H9 (cell line): ENCODE data around the gene CHRNB4. TPM values are rescaled to one million over a fixed set of nuclear protein-coding genes. Genes with fewer than 3 reads are reported as not detected.

Experiments used
- DNase-seq: peaks from one replicate; pipeline ENCODE4 v3.0.0-alpha.2; 2017
- H2AFZ ChIP-seq: one replicate; pipeline ENCODE4 v1.6.1; 2013; ENCODE audit warnings: mild to moderate bottlenecking, low read length, control low read depth, moderate library complexity
- H2AK5ac ChIP-seq: 2 replicates; pipeline ENCODE4 v1.6.1; 2013; ENCODE audit warnings: low read length, control low read depth, mixed read lengths; ENCODE audit not compliant: insufficient read length
- H2BK120ac ChIP-seq: one replicate; pipeline ENCODE4 v1.6.1; 2013; ENCODE audit warnings: low read depth, mild to moderate bottlenecking, low read length, control low read depth, inconsistent platforms; ENCODE audit not compliant: poor library complexity, severe bottlenecking
- H2BK12ac ChIP-seq: 2 replicates; pipeline ENCODE4 v1.6.1; 2013; ENCODE audit warnings: low read length, control low read depth, mixed read lengths, low read depth; ENCODE audit not compliant: insufficient read length
- H2BK15ac ChIP-seq: 2 replicates; pipeline ENCODE4 v1.6.1; 2013; ENCODE audit warnings: low read depth, low read length, control low read depth
- H2BK20ac ChIP-seq: one replicate; pipeline ENCODE4 v1.6.1; 2013; ENCODE audit warnings: low read depth, mild to moderate bottlenecking, low read length, control low read depth, inconsistent platforms; ENCODE audit not compliant: poor library complexity, severe bottlenecking
- H2BK5ac ChIP-seq: 2 replicates; pipeline ENCODE4 v1.6.1; 2013; ENCODE audit warnings: low read length, control low read depth, mixed read lengths; ENCODE audit not compliant: insufficient read length
- H3K14ac ChIP-seq: 2 replicates; pipeline ENCODE4 v1.6.1; 2013; ENCODE audit warnings: low read length, control low read depth; ENCODE audit not compliant: insufficient read depth
- H3K18ac ChIP-seq: 2 replicates; pipeline ENCODE4 v1.6.1; 2013; ENCODE audit warnings: low read depth, mild to moderate bottlenecking, mixed read lengths, low read length, control low read depth; ENCODE audit not compliant: insufficient read length
- H3K23ac ChIP-seq: 2 replicates; pipeline ENCODE4 v1.6.1; 2013; ENCODE audit warnings: low read length, control low read depth, mixed read lengths, low read depth; ENCODE audit not compliant: insufficient read length
- H3K23me2 ChIP-seq: 2 replicates; pipeline ENCODE4 v1.6.1; 2013; ENCODE audit warnings: low read depth, mild to moderate bottlenecking, mixed read lengths, low read length, control low read depth; ENCODE audit not compliant: insufficient read length, poor library complexity, severe bottlenecking
- H3K27ac ChIP-seq: 2 replicates; pipeline ENCODE4 v1.5.1; 2013; ENCODE audit warnings: low read length, control low read depth, mixed read lengths, low read depth; ENCODE audit not compliant: insufficient read length
- H3K27me3 ChIP-seq: 2 replicates; pipeline ENCODE4 v1.6.1; 2013; ENCODE audit warnings: low read length, control low read depth, inconsistent platforms; ENCODE audit not compliant: insufficient read depth
- H3K4ac ChIP-seq: 2 replicates; pipeline ENCODE4 v1.6.1; 2013; ENCODE audit warnings: low read depth, mild to moderate bottlenecking, control low read depth, inconsistent platforms, low read length, moderate library complexity
- H3K4me1 ChIP-seq: 2 replicates; pipeline ENCODE4 v1.6.1; 2013; ENCODE audit warnings: low read length, control low read depth, inconsistent platforms; ENCODE audit not compliant: insufficient read depth
- H3K4me2 ChIP-seq: 2 replicates; pipeline ENCODE4 v1.6.1; 2013; ENCODE audit warnings: low read length, control low read depth, mixed read lengths; ENCODE audit not compliant: insufficient read length, insufficient read depth
- H3K56ac ChIP-seq: 2 replicates; pipeline ENCODE4 v1.6.1; 2013; ENCODE audit warnings: low read depth, mild to moderate bottlenecking, mixed read lengths, low read length, control low read depth; ENCODE audit not compliant: insufficient read length
- H3K79me1 ChIP-seq: 2 replicates; pipeline ENCODE4 v1.6.1; 2013; ENCODE audit warnings: low read depth, mild to moderate bottlenecking, moderate library complexity, low read length, control low read depth, inconsistent platforms; ENCODE audit not compliant: insufficient read depth, poor library complexity, severe bottlenecking
- H3K79me2 ChIP-seq: 2 replicates; pipeline ENCODE4 v1.6.1; 2013; ENCODE audit warnings: low read length, control low read depth, inconsistent platforms; ENCODE audit not compliant: insufficient read depth
- H3K9ac ChIP-seq: 2 replicates; pipeline ENCODE4 v1.6.1; 2013; ENCODE audit warnings: low read length, control low read depth, mixed read lengths; ENCODE audit not compliant: insufficient read length; ENCODE audit errors: extremely low read depth
- H3K9me3 ChIP-seq: one replicate; pipeline ENCODE4 v1.6.1; 2013; ENCODE audit warnings: low read depth, low read length, inconsistent platforms; ENCODE audit not compliant: control insufficient read depth
- H3T11ph ChIP-seq: one replicate; pipeline ENCODE4 v1.6.1; 2013; ENCODE audit warnings: mild to moderate bottlenecking, low read length, control low read depth, inconsistent platforms
- H4K20me1 ChIP-seq: one replicate; pipeline ENCODE4 v1.6.1; 2013; ENCODE audit not compliant: control insufficient read depth, insufficient read length, insufficient read depth
- H4K5ac ChIP-seq: 2 replicates; pipeline ENCODE4 v1.6.1; 2013; ENCODE audit warnings: low read depth, mild to moderate bottlenecking, mixed read lengths, low read length, control low read depth; ENCODE audit not compliant: insufficient read length
- H4K8ac ChIP-seq: replicated peaks from 2 replicates; pipeline ENCODE4 v1.6.1; 2013; ENCODE audit warnings: low read length, control low read depth, mixed read lengths, low read depth; ENCODE audit not compliant: insufficient read length
- H4K91ac ChIP-seq: 2 replicates; pipeline ENCODE4 v1.6.1; 2013; ENCODE audit warnings: low read depth, mild to moderate bottlenecking, moderate library complexity, mixed read lengths, low read length, control low read depth; ENCODE audit not compliant: insufficient read length
- H3K27ac Mint-ChIP-seq, 3 experiments: 2 replicates in 2 of 3; 3 replicates in 1 of 3; pipeline ENCODE4 v1.8.0; 2020 to 2021; ENCODE audit warnings: mixed read lengths in 3 of 3, mild to moderate bottlenecking in 1 of 3, moderate library complexity in 1 of 3
- H3K27me3 Mint-ChIP-seq: 2 replicates; pipeline ENCODE4 v1.8.0; 2021; ENCODE audit warnings: low read depth, mild to moderate bottlenecking, moderate library complexity, mixed read lengths
- H3K36me3 Mint-ChIP-seq, 3 experiments: 2 replicates in 2 of 3; 3 replicates in 1 of 3; pipeline ENCODE4 v1.8.0; 2020 to 2021; ENCODE audit warnings: low read depth in 3 of 3, mixed read lengths in 3 of 3; ENCODE audit not compliant: insufficient read depth in 1 of 3
- H3K4me1 Mint-ChIP-seq, 2 experiments: 2 replicates each; pipeline ENCODE4 v1.8.0; 2020; ENCODE audit warnings: mixed read lengths in 2 of 2
- H3K4me3 Mint-ChIP-seq, 2 experiments: 2 replicates in 1 of 2; 3 replicates in 1 of 2; pipeline ENCODE4 v1.8.0; 2020 to 2021; ENCODE audit warnings: mild to moderate bottlenecking in 2 of 2, mixed read lengths in 2 of 2, moderate library complexity in 1 of 2
- H3K9me3 Mint-ChIP-seq, 2 experiments: 2 replicates in 1 of 2; 3 replicates in 1 of 2; pipeline ENCODE4 v1.8.0; 2020; ENCODE audit warnings: mild to moderate bottlenecking in 2 of 2, mixed read lengths in 2 of 2, moderate library complexity in 1 of 2
- WGBS: extraction: QIAGEN DNeasy Blood & Tissue Kit; methylation state at CpG from one replicate; pipeline ENCODE4 v1.1.7; 2013; ENCODE audit warnings: missing lambda C conversion rate, low lambda C conversion rate, mixed read lengths; ENCODE audit not compliant: insufficient read length; ENCODE audit errors: extremely low coverage; 5-methylcytosine and 5-hydroxymethylcytosine counted together
- total RNA-seq: library from RNA; stranded (reverse); gene quantifications from 2 replicates; pipeline ENCODE4 v1.2.1, GENCODE V29; 2021
- TF ChIP-seq, protein P1 (sequence below): fragments of 200-600 bp; sonication (generic); conservative IDR thresholded peaks from 3 replicates; pipeline ENCODE4 v1.8.0; 2021; ENCODE audit warnings: antibody characterized with exemption, mild to moderate bottlenecking

CHRNB4 gene
- total RNA-seq, 1 experiment from 2014 or later: 1.9 TPM

DNA sequence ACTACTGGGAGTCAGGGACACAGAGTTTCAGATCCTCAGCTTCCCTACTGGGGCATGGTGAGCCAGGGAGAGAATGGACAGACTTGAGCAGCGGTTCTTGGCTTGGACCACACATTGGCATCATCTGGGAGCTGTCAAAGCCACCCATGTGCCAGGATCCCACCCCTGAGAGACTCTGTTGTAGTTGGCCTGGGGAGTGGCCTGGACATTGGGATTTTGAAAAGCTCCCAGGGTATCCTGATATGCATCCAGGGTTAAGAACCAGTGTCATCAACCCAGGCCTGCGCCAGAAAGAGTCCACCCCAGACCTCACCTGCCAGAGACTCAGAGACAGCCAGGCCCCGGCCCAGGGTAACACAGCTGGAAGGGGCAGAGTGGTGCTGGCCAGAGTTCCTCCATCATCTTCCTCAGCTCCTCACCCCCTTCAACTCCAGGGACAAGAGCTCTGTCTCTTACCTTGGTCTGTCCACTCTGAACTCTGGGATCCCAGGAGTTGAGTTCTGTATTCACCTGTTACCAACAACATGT, 33.0 kb upstream of the CHRNB4 start:
- no peak overlapping the region for H4K5ac ChIP-seq
- WGBS: no CpG with 5 or more reads among the region's 3 CpGs
- H3K56ac ChIP-seq: no peak overlapping the region
- TF ChIP-seq, protein P1, sequence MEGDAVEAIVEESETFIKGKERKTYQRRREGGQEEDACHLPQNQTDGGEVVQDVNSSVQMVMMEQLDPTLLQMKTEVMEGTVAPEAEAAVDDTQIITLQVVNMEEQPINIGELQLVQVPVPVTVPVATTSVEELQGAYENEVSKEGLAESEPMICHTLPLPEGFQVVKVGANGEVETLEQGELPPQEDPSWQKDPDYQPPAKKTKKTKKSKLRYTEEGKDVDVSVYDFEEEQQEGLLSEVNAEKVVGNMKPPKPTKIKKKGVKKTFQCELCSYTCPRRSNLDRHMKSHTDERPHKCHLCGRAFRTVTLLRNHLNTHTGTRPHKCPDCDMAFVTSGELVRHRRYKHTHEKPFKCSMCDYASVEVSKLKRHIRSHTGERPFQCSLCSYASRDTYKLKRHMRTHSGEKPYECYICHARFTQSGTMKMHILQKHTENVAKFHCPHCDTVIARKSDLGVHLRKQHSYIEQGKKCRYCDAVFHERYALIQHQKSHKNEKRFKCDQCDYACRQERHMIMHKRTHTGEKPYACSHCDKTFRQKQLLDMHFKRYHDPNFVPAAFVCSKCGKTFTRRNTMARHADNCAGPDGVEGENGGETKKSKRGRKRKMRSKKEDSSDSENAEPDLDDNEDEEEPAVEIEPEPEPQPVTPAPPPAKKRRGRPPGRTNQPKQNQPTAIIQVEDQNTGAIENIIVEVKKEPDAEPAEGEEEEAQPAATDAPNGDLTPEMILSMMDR: no peak
- Mint-ChIP-seq H3K27me3 (peaks cover 34% of the 10 kb centered on the region), H3K27ac (peak overlapping the region in 1 of 3 experiments; percentile 81; a peak in 1 of 7 replicates), H3K9me3 (no peaks in the 10 kb centered on the region), H3K36me3 (no peaks in the 10 kb centered on the region), H3K4me1 (peaks cover 56 to 67% of the 10 kb centered on the region in 2 experiments), H3K4me3 (no peak overlapping the region)
- no peak overlapping the region for H3K4me2 ChIP-seq
- H2BK15ac ChIP-seq: no peak overlapping the region
- no peak for DNase-seq
- no peak overlapping the region for H2BK12ac ChIP-seq
- H3K4me1 ChIP-seq: peaks cover 8% of the 10 kb centered on the region; the same call in 1 of the 2 replicates
- no peak overlapping the region for H3T11ph ChIP-seq
- H3K18ac ChIP-seq: no peak overlapping the region
- H3K23me2 ChIP-seq: no peaks in the 10 kb centered on the region
- no peak overlapping the region for H2AK5ac ChIP-seq
- no peak overlapping the region for H2AFZ ChIP-seq
- H3K14ac ChIP-seq: no peak overlapping the region
- no peaks in the 10 kb centered on the region for H3K79me1 ChIP-seq
- H2BK20ac ChIP-seq: no peak overlapping the region
- H3K79me2 ChIP-seq: no peaks in the 10 kb centered on the region
- no peaks in the 10 kb centered on the region; the same call in 1 of the 2 replicates for H3K27me3 ChIP-seq
- H4K8ac ChIP-seq: no peak overlapping the region
- no peak overlapping the region for H2BK5ac ChIP-seq
- H2BK120ac ChIP-seq: no peak overlapping the region
- no peak overlapping the region for H3K23ac ChIP-seq
- H4K20me1 ChIP-seq: no peaks in the 10 kb centered on the region
- no peaks in the 10 kb centered on the region for H3K9me3 ChIP-seq
- H3K4ac ChIP-seq: no peak overlapping the region
- H4K91ac ChIP-seq: no peak overlapping the region
- no peak overlapping the region for H3K9ac ChIP-seq
- no peak overlapping the region for H3K27ac ChIP-seq
